GM10847 (cell line): Measurements from ENCODE around the gene RPL9.

Source experiments
- POLR2A ChIP-seq: IDR thresholded peaks from 2 replicates; pipeline ENCODE4 v1.6.1; 2011; ENCODE audit not compliant: insufficient read length; ENCODE audit errors: extremely low read depth

RPL9 gene

DNA sequence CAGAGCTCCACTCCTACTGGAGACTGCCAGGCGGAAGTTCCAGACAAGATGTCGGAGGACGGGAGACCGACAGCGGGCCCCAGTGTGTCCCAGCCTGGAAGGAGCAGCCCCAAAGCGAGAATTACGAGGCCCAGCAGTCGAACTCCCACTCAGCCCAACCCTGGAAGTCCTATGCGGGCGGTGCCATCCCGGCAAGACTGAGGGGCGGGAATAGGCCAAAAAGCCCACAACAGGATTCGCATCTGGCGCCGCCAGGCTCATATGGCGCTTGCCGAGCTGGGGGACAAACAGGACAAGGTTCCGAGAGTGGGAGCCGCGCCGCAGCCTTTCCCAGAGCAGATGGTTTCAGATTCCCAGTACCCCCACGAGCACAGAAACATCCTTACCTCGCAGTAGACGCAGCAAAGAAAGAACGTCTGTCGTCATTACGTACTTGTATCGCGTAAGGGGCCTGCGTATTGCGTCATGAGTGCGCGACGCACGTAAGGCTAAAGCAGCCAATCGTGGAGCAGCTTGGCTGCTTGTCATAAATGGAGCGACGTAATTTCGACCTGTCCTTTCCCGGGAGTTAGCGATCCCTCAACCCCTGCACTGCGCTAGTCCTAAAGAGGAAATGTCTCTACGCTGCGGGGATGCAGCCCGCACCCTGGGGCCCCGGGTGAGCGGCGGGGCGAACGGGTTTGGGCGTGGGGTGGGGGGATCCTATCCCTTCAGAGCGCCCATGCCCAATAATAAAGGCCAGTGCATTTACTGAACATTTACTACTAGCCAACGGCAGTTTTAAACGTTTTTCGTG lies at the start of gene RPL9, which contains the start of gene LIAS:
RPL9 (minus strand) TSS at position 418 of the 796 bp plus-strand sequence. CDS start 483 bp downstream, outside the sequence.
LIAS (plus strand) TSS at position 552 of the 796 bp plus-strand sequence; CDS start at position 614, 62 bp downstream.
- peak; percentile 91 for TF ChIP-seq POLR2A

DNA sequence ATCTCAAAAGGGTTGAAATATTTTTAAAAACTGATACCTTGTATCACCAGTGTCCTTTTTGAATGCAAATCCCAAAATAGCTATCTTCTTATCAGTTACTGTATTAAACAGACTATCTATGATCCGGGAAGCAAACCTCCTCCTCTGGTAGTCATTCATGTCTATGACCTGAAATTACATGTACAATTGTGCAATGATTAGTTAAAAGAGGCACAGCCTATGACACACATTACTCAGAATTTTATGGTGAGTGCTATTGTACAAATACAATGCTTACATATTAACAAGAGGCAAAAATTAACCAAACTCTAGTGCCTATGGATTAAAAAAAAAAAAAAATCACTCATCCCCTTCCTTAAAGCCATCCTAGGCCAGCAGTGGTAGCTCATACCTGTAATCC lies 46.9 kb upstream of the RPL9 start:
- no peak for TF ChIP-seq POLR2A

DNA sequence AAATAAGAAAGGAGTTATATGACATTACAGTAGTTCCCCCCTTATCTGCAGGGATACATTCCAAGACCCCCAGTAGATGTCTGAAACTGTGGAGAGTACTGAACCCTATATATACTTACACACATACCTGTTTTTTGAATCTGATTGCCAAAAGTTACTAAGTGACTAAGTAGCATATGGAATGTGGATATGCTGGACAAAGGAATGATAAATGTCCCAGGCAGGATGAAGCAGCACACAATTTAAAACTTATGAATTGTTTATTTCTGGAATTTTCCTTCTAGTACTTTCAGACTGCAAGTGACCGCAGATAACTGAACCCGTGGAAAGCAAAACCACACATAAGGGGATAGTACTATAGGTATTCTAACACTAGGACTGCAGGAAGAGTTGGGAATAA lies 45.8 kb upstream of the RPL9 start:
- TF ChIP-seq POLR2A, result no peak

DNA sequence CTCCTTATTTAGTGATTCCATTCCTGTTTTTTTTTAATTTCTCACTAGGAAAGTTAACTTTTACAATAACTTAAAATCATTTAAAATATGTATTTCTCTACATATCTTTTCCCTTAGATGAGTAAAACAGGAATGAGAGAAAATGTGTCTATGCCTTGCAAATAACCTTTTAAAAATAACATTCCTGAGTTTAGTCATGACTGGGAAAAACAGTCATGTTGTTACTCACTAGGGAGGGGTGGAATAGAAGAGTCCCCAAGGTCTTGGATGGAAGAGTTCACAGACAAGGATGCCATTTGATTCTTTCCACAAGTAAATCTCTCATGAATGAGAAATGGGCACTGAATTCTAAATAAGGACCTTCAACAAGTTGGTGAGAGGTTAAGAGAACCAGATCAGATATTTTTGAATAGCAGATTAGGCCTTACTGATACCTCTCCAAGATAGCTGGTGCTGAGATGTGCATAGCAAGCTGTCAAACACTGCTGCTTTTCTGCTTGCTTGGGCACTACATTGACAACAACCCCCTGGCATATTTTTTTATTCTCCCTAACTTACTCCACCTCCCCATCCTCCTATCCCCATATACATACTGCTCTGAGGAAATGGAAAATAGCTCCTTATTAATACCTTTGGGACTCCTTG lies 43.4 kb upstream of the RPL9 start:
- TF ChIP-seq POLR2A, result no peak

DNA sequence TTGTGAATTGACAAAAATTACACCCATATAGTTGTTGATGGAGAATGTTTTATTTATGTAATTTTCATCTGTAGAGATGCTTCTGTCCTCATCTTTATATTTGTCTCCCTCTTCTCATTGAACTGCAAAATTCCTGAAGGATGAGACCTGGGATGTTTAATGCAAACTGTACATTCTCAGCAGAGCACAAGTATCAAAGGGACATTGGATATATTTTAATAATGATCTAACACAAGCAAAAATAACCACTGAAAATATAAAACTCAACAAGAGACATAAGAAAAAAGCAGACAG lies 40.0 kb upstream of the RPL9 start:
- no peak for TF ChIP-seq POLR2A

DNA sequence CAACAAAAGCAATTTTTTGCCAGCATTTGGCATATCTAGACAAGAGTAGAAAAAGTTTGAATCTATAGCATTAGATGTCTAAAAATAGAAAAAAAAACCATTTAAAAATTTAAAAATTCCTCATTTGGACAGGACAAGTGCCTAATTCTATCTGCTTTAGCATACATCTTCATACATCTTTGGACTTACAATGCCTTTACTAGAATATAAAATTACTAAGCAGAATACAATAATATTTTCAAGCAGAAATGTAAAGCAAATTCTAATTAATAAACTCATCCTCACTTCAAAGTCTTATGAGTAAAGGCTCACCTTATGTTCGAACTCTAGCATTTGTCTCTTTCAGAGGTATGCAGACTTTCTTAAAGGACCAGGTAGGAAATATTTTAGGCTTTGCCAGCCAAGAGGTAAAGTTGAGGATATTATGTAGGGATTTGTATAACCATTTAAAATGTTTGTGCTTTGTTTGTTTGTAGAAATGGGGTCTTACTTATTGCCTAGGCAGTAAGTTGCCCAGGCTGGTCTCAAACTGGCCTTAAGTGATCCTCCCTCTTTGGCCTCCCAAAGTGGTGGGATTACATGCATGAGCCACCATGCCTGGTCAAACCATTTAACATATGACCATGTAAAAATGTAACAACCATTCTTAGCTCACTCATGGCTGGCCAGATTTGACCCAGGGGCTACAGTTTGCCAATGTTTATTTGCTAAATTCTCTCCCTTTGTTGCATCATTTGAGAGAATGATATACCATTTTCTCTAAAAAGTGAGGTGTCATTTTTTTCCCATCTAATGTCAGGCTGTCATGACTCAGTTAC lies 39.4 kb upstream of the RPL9 start:
- no peak for TF ChIP-seq POLR2A

DNA sequence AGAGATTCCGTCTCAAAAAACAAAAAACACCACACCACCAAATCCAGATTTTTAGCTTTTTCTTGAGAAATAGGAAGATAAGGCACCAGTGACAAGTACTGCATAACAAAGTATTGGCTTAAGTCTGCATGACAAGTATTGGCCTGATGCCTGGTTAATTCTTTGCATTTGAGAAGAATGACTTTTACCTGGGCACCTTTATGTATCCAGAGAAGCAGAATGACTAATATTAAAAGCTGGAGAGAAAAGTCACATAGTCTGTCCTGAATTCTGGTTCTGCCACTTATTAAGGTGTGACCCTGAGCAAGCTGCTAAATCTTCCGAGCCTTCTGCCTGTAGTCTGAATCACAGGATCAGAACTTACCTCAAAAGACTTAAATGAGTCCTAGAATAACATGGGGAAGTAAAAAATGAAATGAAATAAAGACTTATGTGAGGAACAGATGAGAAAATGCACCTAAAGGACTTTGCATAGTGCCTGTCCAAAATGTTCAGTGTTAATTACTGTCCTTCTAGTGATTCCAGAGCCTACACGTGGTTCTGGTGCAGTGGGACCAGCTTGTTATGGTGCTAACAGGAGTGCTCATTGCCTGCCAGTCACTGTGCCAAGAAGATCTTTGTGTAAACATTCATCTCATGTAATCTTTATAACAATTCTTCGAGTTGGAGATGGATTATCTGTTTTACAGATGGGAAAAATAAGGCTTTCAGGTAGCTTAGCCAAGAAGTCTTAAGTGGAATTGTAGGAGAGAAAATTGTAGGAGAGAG lies 36.9 kb upstream of the RPL9 start:
- no peak for TF ChIP-seq POLR2A

DNA sequence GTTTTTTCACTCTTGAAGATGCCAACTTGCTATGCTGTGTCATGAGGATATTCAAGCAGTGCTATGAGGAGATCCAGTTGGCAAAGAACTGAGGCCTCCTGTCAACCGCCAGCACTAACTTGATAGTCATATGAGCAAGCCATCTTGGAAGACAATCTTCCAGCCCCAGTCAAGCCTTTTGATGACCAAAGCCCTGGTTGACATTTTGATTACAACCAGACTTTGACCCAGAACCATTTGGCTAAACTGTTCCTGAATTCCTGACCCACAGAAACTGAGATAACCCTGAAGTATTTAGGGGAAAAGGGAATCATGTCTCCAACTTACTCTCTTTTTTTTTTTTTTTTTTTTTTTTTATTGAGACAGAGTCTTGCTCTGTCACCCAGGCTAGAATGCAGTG lies 35.6 kb upstream of the RPL9 start:
- TF ChIP-seq POLR2A, result no peak

DNA sequence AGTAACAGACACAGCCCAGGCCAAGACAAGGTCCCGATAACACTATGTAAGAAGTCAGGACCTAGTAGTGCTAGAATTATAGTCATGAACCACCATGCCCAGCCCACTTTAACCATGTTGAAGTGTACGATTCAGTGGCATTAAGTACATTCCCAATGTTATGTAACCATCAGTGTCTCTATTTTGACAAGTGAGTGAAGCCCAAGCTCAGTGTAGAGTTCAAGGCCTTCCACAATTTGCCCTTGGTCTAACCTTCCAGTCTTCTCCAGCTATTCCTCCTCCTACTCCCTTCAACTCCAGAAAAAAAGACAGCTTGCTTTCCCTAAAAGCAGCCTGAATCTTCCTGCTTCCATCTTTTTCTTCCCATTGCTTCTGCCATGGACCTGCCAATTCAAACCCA lies 31.6 kb upstream of the RPL9 start:
- TF ChIP-seq POLR2A, result no peak

DNA sequence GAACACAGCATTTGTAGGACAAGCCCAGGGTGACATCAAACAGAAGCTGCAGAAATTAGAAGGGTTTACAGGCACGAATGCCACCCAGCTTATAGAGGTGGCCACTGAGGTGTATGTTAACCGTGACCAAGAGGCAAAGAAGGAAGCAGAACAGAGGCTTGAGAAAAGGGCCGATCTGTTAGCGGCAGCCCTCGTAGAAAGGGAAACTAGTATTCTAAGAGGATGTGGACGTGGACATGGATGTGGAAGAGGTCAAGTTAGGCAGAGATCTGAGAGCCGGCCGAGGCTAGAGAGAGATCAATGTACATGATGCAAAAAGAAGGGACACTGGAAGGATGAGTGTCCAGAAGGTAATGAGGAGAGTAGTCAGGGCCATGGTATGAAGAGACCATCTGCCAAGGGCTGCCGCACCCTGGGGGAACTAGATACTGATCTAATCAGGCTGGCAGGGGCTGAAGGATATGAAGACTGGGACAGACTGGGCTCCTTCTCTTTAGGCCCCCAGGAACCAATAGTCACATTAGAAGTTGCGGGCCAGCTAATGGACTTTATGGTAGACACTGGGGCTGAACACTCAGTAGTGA lies 27.6 kb upstream of the RPL9 start:
- TF ChIP-seq POLR2A, result no peak

DNA sequence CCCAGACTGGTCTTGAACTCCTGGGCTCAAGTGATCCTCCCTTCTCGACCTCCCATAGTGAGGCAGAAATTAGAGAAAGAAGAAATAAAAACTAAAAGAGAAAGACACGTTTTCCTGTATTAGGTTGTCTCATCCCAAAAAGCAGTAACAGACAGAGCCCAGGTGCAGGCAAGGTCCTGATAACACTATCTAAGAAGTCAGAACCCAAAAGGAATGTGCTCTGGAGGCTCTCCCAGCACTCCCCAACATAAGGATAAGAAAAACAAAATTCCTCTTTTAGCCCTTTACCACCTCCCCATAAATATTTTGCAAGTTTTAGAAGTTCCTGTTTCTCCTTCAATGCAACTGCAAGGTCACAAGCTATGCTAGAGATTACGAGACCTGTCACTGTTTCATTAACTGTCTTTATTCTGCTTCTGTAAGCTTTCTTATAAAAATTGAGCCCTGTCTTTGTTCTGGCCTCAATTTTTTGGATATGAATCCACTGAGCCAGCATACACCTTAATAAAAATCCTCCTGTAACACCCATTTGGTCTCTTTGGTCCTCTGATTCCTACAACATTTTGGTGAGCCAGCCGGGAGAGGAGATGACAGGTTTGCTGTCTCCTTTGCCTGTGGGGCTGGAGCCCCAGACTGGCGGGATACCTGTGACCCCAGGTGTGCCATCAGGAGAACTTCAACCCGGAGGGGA lies 26.0 kb upstream of the RPL9 start:
- no peak for TF ChIP-seq POLR2A

DNA sequence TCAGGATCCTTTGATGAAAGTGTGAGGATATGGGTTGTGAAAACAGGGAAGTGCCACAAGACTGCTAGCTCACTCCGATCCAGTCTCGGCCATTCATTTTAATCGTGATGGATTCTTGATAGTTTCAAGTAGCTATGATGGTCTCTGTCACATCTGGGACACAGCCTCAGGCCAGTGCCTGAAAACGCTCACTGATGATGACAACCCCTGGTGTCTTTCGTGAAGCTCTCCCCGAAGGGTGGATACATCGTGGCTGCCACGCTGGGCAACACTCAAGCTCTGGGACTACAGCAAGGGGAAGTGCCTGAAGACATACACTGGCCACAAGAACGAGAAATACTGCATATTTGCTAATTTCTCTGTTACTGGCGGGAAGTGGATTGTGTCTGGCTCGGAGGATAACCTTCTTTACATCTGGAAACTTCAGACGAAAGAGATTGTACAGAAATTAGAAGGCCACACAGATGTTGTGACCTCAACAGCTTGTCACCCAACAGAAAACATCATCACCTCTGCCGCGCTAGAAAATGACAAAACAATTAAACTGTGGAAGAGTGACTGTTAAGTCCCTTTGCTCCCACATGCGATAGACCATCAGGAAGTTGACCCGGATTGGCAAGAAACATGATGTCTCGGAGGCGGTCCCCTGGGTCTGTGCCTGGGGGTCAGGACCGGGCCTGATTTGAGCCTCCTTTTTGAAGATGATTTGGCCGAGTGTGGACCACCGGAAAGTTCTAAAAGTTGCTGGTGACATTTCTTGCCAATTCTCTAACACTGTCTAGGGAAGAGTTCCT lies 22.4 kb upstream of the RPL9 start:
- TF ChIP-seq POLR2A, result no peak

DNA sequence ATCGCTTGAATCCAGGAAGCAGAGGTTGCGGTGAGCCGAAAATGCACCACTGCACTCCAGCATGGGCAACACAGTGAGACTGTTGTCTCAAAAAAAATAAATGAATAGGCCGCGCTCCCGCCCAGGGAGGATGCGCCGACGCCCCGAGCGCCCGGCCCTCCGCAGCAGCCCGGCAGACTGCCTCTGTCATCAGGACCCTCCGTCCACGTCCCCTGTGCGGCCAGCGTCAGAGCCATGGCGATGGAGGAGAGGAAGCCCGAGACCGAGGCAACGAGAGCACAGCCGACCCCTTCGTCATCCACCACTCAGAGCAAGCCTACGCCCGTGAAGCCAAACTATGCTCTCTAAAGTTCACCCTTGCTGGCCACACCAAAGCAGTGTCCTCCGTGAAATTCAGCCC lies 21.5 kb upstream of the RPL9 start:
- TF ChIP-seq POLR2A, result no peak
